Activated naive CD8-positive, alpha-beta T cell treated with anti-CD3 and anti-CD28 coated beads, Interleukin-2, amount 50 U/mL, for 24 hours (primary cell): ENCODE measurements around the gene PCDH8.
"Not testable (repeated sequence)": the region's sequence is repeated elsewhere in the genome, so short reads cannot be mapped to it uniquely, and the experiment has no call there.

Source experiments
- ATAC-seq: fragments of 150-1000 bp; cut with Tn5 transposase; one replicate; pipeline ENCODE4 v1.10.0; 2021
- DNase-seq: peaks from one replicate; pipeline ENCODE4 v3.0.0; 2021
- H3K27ac Mint-ChIP-seq: one replicate; pipeline ENCODE4 v1.8.0; 2021; ENCODE audit warnings: mild to moderate bottlenecking, mixed read lengths
- H3K27me3 Mint-ChIP-seq: one replicate; pipeline ENCODE4 v1.8.0; 2021; ENCODE audit warnings: mixed read lengths
- H3K36me3 Mint-ChIP-seq: one replicate; pipeline ENCODE4 v1.8.0; 2021; ENCODE audit warnings: low read depth, mixed read lengths
- H3K4me1 Mint-ChIP-seq: one replicate; pipeline ENCODE4 v1.8.0; 2021; ENCODE audit warnings: mixed read lengths
- H3K4me3 Mint-ChIP-seq: one replicate; pipeline ENCODE4 v1.8.0; 2021; ENCODE audit warnings: mild to moderate bottlenecking, moderate library complexity, mixed read lengths
- H3K9me3 Mint-ChIP-seq: one replicate; pipeline ENCODE4 v1.8.0; 2021; ENCODE audit warnings: mixed read lengths

PCDH8 gene

DNA sequence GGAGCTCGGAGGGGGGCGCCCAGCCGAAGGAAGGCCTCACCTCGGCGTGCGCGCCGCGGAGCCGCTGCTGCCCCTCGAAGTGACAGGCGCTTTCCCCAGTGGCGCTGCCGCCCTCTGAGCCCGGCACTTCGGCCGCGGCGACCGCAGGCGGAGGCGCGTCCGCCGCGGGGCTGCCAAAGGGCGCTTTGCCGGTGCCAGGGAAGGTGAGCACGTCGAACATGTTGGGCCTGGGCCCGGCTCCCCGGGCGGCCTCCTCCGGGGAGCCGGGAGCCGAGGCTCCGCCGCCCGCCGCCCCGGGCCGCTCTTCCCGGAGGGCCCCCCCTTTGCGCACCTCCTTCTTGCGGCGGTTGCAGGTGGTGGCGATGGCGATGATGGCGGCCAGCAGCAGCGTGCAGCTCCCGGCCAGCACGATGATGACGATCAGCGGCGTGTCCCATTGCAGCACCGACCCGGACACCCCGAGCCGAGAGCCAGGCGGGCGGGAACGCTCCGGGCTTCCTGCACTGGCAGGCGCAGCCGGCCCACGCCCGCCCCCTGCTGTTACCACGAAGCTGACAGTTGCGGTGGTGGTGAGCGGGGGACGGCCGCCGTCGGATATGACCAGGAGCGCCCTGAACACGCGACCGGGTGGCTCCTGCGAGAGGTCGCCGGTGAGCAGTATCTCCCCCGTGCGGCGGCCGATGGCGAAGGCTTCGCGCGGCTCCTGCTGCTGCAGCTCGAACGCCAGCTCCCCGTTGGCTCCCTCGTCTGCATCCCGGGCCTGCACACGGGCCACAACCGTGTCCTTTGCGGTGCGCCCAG, 2.5 kb downstream of the PCDH8 start:
- H3K36me3 Mint-ChIP-seq, result peaks cover 7% of the 10 kb centered on the region
- DNase-seq (peak; percentile 40), ATAC-seq (peak; percentile 35)
- H3K27me3 Mint-ChIP-seq, result peaks cover 64% of the 10 kb centered on the region
- peaks cover 14% of the 10 kb centered on the region for H3K4me1 Mint-ChIP-seq
- no peaks in the 10 kb centered on the region for H3K9me3 Mint-ChIP-seq
- H3K27ac Mint-ChIP-seq, result no peak overlapping the region
- no peak overlapping the region for H3K4me3 Mint-ChIP-seq

DNA sequence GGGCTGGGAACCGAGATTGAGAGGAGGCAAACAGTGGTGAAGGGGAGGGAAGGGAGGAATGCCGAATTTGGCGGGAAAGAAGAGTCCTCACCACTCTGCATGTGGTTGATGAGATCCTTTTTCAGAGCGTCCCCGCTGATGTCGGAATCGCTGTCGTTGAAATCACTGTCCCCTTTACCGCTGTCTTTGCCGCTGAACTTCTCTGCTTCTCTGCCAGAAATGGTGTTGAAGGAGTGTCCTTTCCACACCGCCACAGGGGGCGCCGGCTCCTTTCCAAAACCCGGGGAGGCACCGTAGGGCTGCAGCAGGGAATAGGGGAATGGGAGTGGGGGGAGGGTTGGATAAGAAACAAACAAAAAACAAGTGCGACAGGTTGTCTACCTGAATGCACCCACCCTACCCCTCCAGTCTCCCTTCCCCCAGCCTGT, 3.1 kb downstream of the PCDH8 start:
- ATAC-seq (no peak), DNase-seq (peak; percentile 13)
- Mint-ChIP-seq H3K27ac (no peak overlapping the region), H3K36me3 (peaks cover 7% of the 10 kb centered on the region), H3K27me3 (peaks cover 60% of the 10 kb centered on the region), H3K9me3 (no peaks in the 10 kb centered on the region), H3K4me3 (no peak overlapping the region), H3K4me1 (peaks cover 10% of the 10 kb centered on the region)

DNA sequence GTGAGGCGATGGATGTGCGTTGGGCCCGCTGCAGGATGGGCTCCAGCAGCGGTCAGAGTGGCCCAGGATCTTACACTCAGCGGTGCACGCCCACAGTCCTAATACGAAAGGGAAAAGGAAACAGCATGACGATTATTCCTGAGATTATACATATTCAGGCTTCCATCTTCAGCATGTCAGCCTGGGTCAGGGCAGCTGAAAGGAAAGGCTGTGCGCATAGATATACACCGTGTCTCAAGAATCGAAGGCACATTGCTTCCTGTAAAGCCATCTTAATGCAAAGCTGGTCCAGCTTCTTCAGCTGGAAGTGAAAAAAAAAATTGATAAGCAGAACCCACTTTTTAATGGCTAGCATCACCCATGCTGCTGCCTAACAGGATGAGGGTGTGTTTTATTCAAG, 3.6 kb downstream of the PCDH8 start:
- H3K27me3 Mint-ChIP-seq, result peaks cover 60% of the 10 kb centered on the region
- H3K4me1 Mint-ChIP-seq, result peaks cover 6% of the 10 kb centered on the region
- DNase-seq (no peak), ATAC-seq (no peak)
- H3K4me3 Mint-ChIP-seq, result no peak overlapping the region
- H3K27ac Mint-ChIP-seq, result no peak overlapping the region
- peaks cover 5% of the 10 kb centered on the region for H3K36me3 Mint-ChIP-seq
- no peaks in the 10 kb centered on the region for H3K9me3 Mint-ChIP-seq

DNA sequence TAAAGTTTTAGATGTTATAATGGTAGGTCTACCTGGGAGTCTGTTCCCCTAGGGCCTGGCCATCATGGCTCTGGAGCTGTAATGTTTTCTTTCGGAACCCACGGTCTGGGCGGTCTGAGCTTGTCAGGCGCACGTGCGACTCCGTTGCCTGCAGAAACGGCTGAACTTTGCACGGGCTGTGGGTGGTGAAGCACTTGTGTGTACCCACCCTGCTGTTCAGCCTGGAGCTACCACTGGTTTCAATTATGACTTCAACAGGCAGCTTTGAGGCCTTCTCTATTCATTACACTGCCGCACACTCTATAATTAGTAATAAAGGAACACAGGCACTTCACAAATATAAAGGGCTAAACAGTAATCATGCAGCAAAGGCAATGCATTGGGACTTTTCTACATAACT, 6.0 kb downstream of the PCDH8 start:
- DNase-seq (no peak), ATAC-seq (no peak)
- no peak overlapping the region for H3K4me3 Mint-ChIP-seq
- no peaks in the 10 kb centered on the region for H3K4me1 Mint-ChIP-seq
- H3K36me3 Mint-ChIP-seq, result no peaks in the 10 kb centered on the region
- no peak overlapping the region for H3K27ac Mint-ChIP-seq
- H3K9me3 Mint-ChIP-seq, result no peaks in the 10 kb centered on the region
- H3K27me3 Mint-ChIP-seq, result peaks cover 52% of the 10 kb centered on the region

DNA sequence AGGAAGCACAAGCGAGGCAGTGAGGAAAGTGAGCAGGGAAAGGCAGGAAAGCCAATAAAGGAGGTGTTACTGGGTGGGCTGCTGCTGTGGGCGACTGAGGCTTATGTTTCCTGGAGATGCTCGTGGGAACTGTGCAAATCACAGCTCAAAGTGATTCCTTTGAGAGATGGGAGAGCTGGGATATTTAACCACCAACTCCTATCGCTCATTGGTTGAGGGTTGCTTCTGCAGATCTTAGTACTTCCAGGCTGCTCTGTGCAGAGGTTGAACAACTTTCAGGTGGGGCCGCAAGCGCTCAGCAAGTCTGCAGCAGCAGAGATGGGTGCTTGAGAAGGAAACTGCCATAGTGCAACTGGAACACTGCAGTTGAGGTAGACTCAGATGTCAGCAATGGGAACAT, 8.4 kb downstream of the PCDH8 start:
- Mint-ChIP-seq H3K4me3 (no peak overlapping the region), H3K9me3 (no peaks in the 10 kb centered on the region), H3K36me3 (no peaks in the 10 kb centered on the region), H3K27ac (no peak overlapping the region), H3K27me3 (peaks cover 52% of the 10 kb centered on the region), H3K4me1 (no peaks in the 10 kb centered on the region)
- ATAC-seq, result no peak
- DNase-seq, result no peak

DNA sequence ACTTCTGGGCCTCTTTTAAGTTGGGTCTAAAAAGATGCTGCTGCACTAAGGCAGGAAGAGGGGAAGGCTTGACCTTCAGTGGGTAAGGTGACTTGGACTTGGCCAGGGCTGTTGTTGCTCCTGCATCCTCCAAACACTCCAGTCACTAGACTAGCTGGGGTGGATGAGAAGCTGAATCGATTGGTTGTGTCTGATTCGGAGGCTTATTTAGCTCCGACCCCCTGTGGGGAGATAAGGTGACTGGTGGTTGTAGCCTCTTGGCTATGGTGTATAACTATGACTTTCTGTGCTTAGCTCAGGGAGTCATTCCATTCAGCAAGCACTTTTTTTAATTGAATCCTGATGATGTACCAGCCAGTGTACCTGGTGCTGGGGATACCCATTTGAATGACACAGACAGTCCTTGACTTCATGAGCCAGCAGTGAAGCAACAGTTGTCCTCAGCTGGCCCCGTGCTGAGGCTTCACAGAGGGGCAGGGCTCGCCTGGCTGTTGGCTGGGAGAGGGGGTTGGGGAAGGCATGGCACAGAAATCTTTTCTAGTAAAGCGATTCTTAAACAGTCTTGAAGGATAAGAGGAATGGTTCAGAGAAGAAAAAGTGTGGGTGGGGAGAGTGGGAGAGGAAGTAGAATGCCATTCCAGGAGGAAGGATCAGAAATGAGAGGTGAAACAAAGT, 9.9 kb downstream of the PCDH8 start:
- no peak overlapping the region for H3K4me3 Mint-ChIP-seq
- no peaks in the 10 kb centered on the region for H3K4me1 Mint-ChIP-seq
- H3K27me3 Mint-ChIP-seq, result peaks cover 39% of the 10 kb centered on the region
- ATAC-seq (no peak), DNase-seq (no peak)
- no peak overlapping the region for H3K27ac Mint-ChIP-seq
- H3K9me3 Mint-ChIP-seq, result no peaks in the 10 kb centered on the region
- no peaks in the 10 kb centered on the region for H3K36me3 Mint-ChIP-seq

DNA sequence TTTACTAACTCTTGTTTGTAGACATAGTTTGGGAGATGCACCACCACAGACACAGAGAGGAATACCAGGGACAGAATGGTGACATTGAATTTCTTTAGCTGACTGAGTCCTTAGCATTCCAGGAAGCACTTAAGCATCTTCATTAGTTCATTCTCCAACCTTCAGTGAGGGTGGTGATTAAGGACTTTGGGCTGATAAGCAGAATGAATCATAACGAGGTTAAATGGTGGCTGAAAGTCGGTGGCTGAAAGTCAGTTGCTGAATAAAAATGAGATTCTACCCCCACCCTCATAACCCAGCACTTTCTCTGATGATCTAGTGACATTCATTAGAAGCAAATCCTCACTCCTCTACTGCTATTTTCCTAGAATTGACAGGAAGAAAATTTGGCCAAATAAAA, 10.6 kb downstream of the PCDH8 start:
- H3K27me3 Mint-ChIP-seq, result peaks cover 32% of the 10 kb centered on the region

DNA sequence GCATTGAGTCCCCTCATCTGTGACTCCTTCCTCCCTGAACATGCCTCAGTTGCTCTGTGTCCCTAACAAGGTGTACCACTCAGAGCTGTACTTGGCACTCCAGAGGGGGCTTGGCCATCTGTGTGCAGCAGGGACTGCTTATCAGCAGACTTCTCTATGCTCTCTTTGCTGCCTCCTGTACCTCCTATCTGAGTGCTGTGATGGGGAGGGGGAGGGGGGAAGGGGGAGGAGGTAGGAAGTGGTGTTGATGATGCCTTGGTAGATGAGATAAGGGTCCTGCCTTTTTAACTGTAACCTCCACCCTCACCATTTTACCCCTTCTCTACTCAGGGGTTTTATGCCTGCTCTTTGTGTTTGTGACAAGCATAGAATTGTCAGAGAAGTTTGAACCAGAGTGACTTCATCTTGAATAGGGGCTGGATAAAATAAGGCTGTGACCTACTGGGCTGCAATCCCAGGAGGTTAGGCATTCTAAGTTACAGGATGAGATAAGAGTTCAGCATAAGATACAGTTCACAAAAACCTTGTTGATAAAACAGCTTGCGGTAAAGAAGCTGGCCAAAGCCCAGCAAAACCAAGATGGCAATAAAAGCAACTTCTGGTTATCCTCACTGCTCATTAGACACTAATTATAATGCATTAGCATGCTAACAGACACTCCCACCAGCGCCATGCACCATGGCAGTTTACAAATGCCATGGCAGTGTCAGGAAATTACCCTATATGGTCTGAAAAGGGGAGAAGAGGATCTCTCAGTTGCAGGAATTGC, 13.2 kb downstream of the PCDH8 start:
- peaks cover 21% of the 10 kb centered on the region for H3K27me3 Mint-ChIP-seq
- no peaks in the 10 kb centered on the region for H3K9me3 Mint-ChIP-seq
- ATAC-seq (no peak), DNase-seq (no peak)
- H3K4me1 Mint-ChIP-seq, result no peaks in the 10 kb centered on the region
- H3K36me3 Mint-ChIP-seq, result no peaks in the 10 kb centered on the region
- no peak overlapping the region for H3K4me3 Mint-ChIP-seq
- H3K27ac Mint-ChIP-seq, result no peak overlapping the region

More for the DNA sequence above, 10.6 kb downstream of the PCDH8 start:
- no peaks in the 10 kb centered on the region for H3K36me3 Mint-ChIP-seq
- ATAC-seq (peak; percentile 20), DNase-seq (no peak)
- no peaks in the 10 kb centered on the region for H3K9me3 Mint-ChIP-seq
- no peaks in the 10 kb centered on the region for H3K4me1 Mint-ChIP-seq
- H3K4me3 Mint-ChIP-seq, result no peak overlapping the region
- no peak overlapping the region for H3K27ac Mint-ChIP-seq

DNA sequence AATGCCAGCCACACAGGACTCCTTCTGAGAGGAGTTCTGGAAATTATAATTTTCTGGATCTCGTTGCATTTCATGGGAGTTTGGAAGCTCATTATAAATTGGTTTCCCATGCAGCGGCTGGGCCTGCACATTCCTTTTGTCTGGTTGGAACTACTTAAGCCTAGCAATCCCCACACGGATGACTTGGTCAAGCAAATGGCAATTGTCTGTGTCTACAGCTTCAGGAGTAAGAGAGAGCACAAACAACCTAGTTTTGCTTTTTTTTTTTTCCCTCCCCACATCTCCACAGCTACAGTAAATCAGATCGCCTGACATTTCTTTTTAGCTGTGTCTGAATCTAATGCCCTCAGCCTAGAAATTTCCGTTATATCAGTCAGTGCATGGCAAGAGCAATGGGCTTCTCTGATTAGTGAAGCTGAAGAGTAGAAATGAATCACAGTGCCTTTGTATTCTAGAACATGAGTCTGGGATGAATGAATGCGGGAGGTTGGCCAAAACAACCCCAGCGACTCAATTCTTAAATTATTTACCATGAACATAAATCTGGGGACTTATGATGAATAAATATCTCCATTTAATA, 15.1 kb downstream of the PCDH8 start:
- no peaks in the 10 kb centered on the region for H3K9me3 Mint-ChIP-seq
- no peak overlapping the region for H3K4me3 Mint-ChIP-seq
- ATAC-seq (no peak), DNase-seq (no peak)
- H3K4me1 Mint-ChIP-seq, result no peaks in the 10 kb centered on the region
- no peaks in the 10 kb centered on the region for H3K36me3 Mint-ChIP-seq
- peaks cover 7% of the 10 kb centered on the region for H3K27me3 Mint-ChIP-seq
- H3K27ac Mint-ChIP-seq, result no peak overlapping the region

DNA sequence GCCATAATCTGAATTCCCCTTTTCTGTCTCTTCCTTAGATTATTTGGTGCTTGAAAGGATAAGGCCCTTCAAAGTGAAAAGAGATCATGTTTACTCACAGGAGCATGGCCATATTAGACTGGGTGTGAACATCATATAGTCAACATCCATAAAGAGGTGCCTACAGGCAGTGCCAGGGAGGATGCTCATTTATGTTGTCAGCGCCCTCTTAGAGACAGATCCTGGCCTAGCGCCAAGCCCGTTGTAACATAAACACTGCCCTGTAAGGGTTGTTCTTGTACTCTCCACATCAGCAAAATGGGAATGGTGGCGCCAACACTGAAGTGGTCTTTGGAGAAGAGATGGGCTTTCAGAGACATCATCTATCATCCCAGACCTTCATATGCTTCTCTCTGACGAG, 16.1 kb downstream of the PCDH8 start:
- ATAC-seq, result no peak

DNA sequence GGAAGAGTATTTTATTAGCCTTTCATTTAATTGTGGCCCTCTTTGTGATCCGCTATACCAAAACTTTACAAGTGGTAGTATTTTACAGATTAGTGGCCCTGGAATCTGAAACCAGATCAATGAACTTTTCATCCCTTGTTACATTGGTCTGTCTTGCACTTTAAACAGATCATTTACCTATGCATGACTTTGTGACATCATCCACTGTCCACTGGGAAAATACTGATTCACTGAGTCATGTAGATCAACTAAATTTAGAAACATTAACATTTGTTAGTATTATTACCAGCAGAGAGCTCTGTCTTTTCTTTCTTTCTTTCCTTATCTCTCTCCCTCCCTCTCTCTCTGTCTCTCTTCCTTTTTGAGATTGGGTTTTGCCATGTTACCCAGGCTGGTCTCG, 17.5 kb downstream of the PCDH8 start:
- Mint-ChIP-seq H3K27me3 (peaks cover 3% of the 10 kb centered on the region), H3K4me1 (no peaks in the 10 kb centered on the region), H3K9me3 (no peaks in the 10 kb centered on the region), H3K36me3 (no peaks in the 10 kb centered on the region), H3K4me3 (no peak overlapping the region), H3K27ac (no peak overlapping the region)
- ATAC-seq (no peak), DNase-seq (no peak)

More for the DNA sequence above, 16.1 kb downstream of the PCDH8 start:
- peaks cover 3% of the 10 kb centered on the region for H3K27me3 Mint-ChIP-seq
- no peak overlapping the region for H3K27ac Mint-ChIP-seq
- DNase-seq, result no peak
- H3K4me1 Mint-ChIP-seq, result no peaks in the 10 kb centered on the region
- H3K4me3 Mint-ChIP-seq, result no peak overlapping the region
- no peaks in the 10 kb centered on the region for H3K9me3 Mint-ChIP-seq
- H3K36me3 Mint-ChIP-seq, result no peaks in the 10 kb centered on the region

DNA sequence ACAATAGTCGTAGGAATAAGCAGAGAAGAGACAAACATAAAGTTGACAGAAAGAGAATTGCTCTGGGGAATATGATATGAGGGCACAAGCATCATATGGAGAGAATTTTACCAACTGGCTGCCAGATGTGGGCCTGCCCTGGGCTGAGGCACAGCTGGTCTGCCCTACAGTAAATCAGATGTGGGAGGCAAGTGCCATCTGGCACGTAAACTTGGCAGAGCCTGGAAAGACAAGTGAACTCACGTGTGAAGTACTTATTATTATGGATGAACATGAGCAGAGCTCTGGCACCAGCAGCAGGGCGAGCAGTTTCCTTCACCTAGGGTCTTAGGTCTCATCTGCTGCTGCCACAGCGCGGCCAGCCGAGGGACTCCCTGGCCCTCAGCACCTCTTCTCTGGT, 20.6 kb downstream of the PCDH8 start:
- Mint-ChIP-seq H3K36me3 (no peaks in the 10 kb centered on the region), H3K4me1 (no peaks in the 10 kb centered on the region), H3K4me3 (no peak overlapping the region), H3K27me3 (peaks cover 3% of the 10 kb centered on the region), H3K27ac (no peak overlapping the region), H3K9me3 (no peaks in the 10 kb centered on the region)
- no peak for DNase-seq
- no peak for ATAC-seq

DNA sequence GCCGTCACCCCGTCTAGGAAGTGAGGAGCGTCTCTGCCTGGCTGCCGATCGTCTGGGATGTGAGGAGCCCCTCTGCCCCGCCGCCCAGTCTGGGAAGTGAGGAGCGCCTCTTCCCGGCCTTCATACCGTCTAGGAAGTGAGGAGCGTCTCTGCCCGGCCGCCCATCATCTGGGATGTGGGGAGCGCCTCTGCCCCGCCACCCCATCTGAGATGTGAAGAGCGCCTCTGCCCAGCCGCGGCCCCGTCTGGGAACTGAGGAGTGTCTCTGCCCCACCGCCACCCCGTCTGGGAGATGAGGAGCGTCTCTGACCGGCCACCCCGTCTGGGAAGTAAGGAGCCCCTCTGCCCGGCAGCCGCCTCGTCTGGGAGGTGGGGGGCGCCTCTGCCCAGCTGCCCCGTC, 30.6 kb downstream of the PCDH8 start:
- H3K36me3 Mint-ChIP-seq, ATAC-seq, H3K27ac Mint-ChIP-seq, H3K4me1 Mint-ChIP-seq, H3K27me3 Mint-ChIP-seq, H3K9me3 Mint-ChIP-seq, H3K4me3 Mint-ChIP-seq, DNase-seq: not testable (repeated sequence)

DNA sequence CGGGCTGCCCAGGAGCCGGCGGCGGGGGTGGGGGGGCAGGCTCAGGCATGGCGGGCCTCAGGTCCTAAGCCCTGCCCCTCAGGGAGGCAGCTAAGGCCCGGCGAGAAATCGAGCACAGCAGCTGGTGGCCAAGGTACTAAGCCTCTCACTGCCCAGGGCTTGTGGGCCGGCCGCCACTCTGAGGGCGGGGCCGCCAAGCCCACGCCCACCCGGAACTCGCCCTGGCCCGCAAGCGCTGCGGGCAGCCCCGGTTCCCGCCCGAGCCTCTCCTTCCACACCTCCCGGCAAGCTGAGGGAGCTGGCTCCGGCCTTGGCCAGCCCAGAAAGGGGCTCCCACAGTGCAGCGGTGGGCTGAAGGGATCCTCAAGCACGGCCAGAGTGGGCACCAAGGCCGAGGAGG, 33.1 kb downstream of the PCDH8 start:
- Mint-ChIP-seq H3K9me3 (peaks cover 9% of the 10 kb centered on the region), H3K36me3 (no peaks in the 10 kb centered on the region), H3K4me1 (no peaks in the 10 kb centered on the region), H3K4me3 (no peak overlapping the region), H3K27ac (no peak overlapping the region), H3K27me3 (peaks cover 3% of the 10 kb centered on the region)
- DNase-seq (no peak), ATAC-seq (no peak)
